Measurements from ENCODE around the gene ZBTB2. TPM values are rescaled to one million over a fixed set of nuclear protein-coding genes. Genes with fewer than 3 reads are reported as not detected.

The ZBTB2 gene
- polyA plus RNA-seq, 1 experiment, result 22.3 TPM

DNA sequence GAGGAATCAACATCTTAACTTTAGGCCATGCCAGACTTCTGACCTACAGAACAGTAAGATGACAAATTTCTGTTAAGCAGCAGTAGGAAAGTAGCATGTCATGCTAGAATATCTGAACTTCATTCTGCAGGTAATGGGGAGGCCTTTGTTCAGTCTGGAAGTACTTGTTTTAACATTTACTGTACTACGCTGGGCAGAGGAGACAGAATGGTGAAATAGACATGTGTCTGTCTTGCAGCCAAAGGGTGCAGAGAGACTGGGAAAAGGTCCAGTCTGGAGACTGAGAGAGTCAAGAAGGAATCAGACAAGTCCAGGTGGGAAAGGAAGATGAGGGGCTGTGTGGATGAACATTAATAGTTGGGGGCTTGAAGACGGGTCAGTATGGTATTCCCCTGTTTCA lies 17.5 kb upstream of the ZBTB2 start:
- DNase-seq (ENCODE audit: low read depth, low spot score), result no peak
- Histone ChIP-seq H3K4me3 (ENCODE audit: low read depth, low read length) (no peak overlapping the region), H3K27me3 (ENCODE audit: control insufficient read depth, insufficient read depth, low read length) (no peaks in the 10 kb centered on the region), H3K9me3 (ENCODE audit: control insufficient read depth, insufficient read depth, low read length) (peaks cover 3% of the 10 kb centered on the region), H3K27ac (ENCODE audit: low read depth, low read length) (no peak overlapping the region)
- ChIA-PET POLR2A (no interaction called here), CTCF (no interaction called here)
- TF ChIP-seq, protein P1, sequence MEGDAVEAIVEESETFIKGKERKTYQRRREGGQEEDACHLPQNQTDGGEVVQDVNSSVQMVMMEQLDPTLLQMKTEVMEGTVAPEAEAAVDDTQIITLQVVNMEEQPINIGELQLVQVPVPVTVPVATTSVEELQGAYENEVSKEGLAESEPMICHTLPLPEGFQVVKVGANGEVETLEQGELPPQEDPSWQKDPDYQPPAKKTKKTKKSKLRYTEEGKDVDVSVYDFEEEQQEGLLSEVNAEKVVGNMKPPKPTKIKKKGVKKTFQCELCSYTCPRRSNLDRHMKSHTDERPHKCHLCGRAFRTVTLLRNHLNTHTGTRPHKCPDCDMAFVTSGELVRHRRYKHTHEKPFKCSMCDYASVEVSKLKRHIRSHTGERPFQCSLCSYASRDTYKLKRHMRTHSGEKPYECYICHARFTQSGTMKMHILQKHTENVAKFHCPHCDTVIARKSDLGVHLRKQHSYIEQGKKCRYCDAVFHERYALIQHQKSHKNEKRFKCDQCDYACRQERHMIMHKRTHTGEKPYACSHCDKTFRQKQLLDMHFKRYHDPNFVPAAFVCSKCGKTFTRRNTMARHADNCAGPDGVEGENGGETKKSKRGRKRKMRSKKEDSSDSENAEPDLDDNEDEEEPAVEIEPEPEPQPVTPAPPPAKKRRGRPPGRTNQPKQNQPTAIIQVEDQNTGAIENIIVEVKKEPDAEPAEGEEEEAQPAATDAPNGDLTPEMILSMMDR (IDR thresholded peaks at IDR 0.05; ENCODE audit: low read depth, low read length), result no peak

DNA sequence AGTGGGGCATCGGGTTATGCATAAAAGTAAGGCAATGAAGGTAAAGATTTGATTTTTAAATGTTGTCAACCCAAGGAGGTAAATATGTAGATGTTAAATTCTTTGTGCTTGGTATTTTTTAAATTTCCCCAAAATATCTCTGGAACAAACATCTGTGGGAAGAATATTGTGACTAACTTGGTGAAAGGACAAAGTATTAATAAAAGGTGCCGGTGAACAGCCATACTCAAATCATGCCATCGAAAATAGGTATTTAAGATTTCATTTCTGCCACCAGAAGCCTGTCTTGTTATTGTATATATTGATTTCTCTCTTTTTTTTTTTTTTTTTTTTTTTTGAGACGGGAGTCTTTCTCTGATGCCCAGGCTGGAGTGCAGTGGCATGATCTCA lies 12.6 kb upstream of the ZBTB2 start:
- Histone ChIP-seq H3K4me3 (ENCODE audit: low read depth, low read length) (no peak overlapping the region), H3K27me3 (ENCODE audit: control insufficient read depth, insufficient read depth, low read length) (no peaks in the 10 kb centered on the region), H3K27ac (ENCODE audit: low read depth, low read length) (no peak overlapping the region), H3K9me3 (ENCODE audit: control insufficient read depth, insufficient read depth, low read length) (no peaks in the 10 kb centered on the region)
- no peak for DNase-seq (ENCODE audit: low read depth, low spot score)
- TF ChIP-seq, protein P1 (IDR thresholded peaks at IDR 0.05; ENCODE audit: low read depth, low read length), result no peak
- CTCF ChIA-PET, result no interaction called here
- POLR2A ChIA-PET, result interaction anchor here (0.6 kb wide), 1 partner anchor 339 kb away, joined by 4 read pairs; no protein-coding TSS in a partner anchor

GRCh38 chr6:151402228-151402627 lies 10.9 kb upstream of the ZBTB2 start:
- no peaks in the 10 kb centered on the region for H3K9me3 ChIP-seq (ENCODE audit: control insufficient read depth, insufficient read depth, low read length)
- H3K27ac ChIP-seq (ENCODE audit: low read depth, low read length), result no peak overlapping the region
- ChIA-PET POLR2A (no interaction called here), CTCF (no interaction called here)
- TF ChIP-seq, protein P1 (IDR thresholded peaks at IDR 0.05; ENCODE audit: low read depth, low read length), result no peak
- H3K4me3 ChIP-seq (ENCODE audit: low read depth, low read length), result no peak overlapping the region
- no peak for DNase-seq (ENCODE audit: low read depth, low spot score)
- H3K27me3 ChIP-seq (ENCODE audit: control insufficient read depth, insufficient read depth, low read length), result no peaks in the 10 kb centered on the region

DNA sequence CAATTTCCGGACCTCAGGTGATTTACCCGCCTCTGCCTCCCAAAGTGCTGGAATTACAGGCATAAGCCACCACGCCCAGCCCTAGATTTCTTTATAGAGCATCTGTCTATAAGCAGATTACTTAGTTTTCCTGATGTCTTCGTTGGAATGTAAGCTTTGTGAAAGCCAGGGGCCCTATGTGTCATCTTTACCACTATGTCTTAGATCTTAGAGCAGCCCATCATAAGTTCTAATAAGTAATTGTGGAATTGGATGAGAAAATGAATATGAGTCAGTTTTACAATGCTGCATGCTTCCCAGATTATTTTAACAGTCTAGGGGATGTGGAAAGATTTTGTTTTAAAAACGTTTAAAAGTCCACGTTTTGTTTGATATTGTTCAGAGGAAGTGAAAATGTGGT lies 9.1 kb upstream of the ZBTB2 start:
- ChIA-PET CTCF (no interaction called here), POLR2A (no interaction called here)
- Histone ChIP-seq H3K27me3 (ENCODE audit: control insufficient read depth, insufficient read depth, low read length) (no peaks in the 10 kb centered on the region), H3K27ac (ENCODE audit: low read depth, low read length) (no peak overlapping the region), H3K4me3 (ENCODE audit: low read depth, low read length) (no peak overlapping the region), H3K9me3 (ENCODE audit: control insufficient read depth, insufficient read depth, low read length) (no peaks in the 10 kb centered on the region)
- no peak for DNase-seq (ENCODE audit: low read depth, low spot score)
- TF ChIP-seq, protein P1 (IDR thresholded peaks at IDR 0.05; ENCODE audit: low read depth, low read length), result no peak

GRCh38 chr6:151399679-151400078 lies 8.3 kb upstream of the ZBTB2 start:
- no peak overlapping the region for H3K27ac ChIP-seq (ENCODE audit: low read depth, low read length)
- no peak for DNase-seq (ENCODE audit: low read depth, low spot score)
- no peak overlapping the region for H3K4me3 ChIP-seq (ENCODE audit: low read depth, low read length)
- POLR2A ChIA-PET, result no interaction called here
- TF ChIP-seq, protein P1 (IDR thresholded peaks at IDR 0.05; ENCODE audit: low read depth, low read length), result no peak
- H3K9me3 ChIP-seq (ENCODE audit: control insufficient read depth, insufficient read depth, low read length), result no peaks in the 10 kb centered on the region
- no peaks in the 10 kb centered on the region for H3K27me3 ChIP-seq (ENCODE audit: control insufficient read depth, insufficient read depth, low read length)
- CTCF ChIA-PET, result no interaction called here

Measured in AG04450 (cell line).